HG03378 (cell line): ENCODE data around the gene SPHK1.
"Not testable (repeated sequence)": the region's sequence is repeated elsewhere in the genome, so short reads cannot be mapped to it uniquely, and the experiment has no call there.

Source experiments
- ATAC-seq: cut with Tn5 transposase; IDR thresholded peaks from one replicate; pipeline ENCODE4 v1.9.1; 2021; ENCODE audit warnings: mild to moderate bottlenecking, moderate library complexity; ENCODE audit not compliant: unreplicated experiment

The SPHK1 gene, protein sequence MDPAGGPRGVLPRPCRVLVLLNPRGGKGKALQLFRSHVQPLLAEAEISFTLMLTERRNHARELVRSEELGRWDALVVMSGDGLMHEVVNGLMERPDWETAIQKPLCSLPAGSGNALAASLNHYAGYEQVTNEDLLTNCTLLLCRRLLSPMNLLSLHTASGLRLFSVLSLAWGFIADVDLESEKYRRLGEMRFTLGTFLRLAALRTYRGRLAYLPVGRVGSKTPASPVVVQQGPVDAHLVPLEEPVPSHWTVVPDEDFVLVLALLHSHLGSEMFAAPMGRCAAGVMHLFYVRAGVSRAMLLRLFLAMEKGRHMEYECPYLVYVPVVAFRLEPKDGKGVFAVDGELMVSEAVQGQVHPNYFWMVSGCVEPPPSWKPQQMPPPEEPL

GRCh38 chr17:76384222-76384986 is at the start of gene SPHK1:
Gene SPHK1, plus strand, starts transcription at chr17:76384609. Its CDS starts 1,036 bp downstream, at chr17:76385645.
- ATAC-seq: no peak

GRCh38 chr17:76335716-76336381 is 48.6 kb upstream of the SPHK1 start:
- no peak for ATAC-seq

DNA sequence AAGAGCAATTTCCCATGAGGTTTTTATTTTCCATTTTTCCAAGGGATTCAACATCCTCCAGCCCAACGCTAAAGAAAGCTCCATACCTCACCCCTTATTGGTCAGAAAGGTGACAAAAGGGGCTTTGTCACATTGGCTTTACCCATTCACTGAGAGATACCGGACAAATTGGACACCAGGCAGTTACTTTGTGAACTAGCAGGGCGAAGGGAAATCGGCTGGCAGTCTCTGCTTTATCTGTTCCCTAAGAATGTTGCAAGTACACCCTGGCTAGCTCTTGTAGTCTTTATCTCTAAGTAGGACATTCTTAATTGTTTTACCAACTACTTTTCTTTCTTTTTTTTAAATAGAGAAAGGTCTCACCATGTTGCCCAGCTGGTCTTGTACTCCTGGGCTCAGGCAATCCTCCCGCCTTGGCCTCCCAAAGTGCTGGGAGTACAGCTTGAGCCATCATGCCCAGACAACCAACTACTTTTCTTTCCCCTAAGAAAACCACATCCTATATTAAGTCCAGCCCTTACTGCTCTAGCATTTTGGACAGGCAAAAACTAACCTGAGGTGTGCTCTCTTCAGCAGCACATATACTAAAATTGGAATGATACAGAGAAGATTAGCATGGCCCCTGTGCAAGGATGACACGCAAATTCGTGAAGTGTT is 47.5 kb upstream of the SPHK1 start:
- no peak for ATAC-seq

GRCh38 chr17:76337413-76337777 is 47.0 kb upstream of the SPHK1 start:
- ATAC-seq: no peak

DNA sequence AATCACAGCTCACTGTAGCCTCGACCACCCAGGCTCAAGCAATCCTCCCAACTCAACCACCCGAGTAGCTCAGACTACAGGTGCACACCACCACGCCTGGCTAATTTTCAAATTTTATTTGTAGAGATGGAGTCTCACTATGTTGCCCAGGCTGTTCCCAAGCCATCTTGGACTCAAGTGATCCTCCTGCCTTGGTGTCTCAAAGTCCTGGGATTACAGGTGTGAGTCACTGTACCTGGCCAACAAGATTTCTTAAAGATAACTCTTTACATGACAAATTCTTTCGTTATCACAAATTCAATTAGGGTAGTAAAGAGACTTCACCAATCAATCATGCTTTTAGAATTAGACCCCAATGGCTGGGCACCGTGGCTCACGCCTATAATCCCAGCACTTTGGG is 43.1 kb upstream of the SPHK1 start:
- ATAC-seq: no peak

GRCh38 chr17:76343106-76343505 is 41.3 kb upstream of the SPHK1 start:
- ATAC-seq: no peak

- ATAC-seq: no peak
Measured at GRCh38 chr17:76345377-76345974, 38.9 kb upstream of the SPHK1 start.

- ATAC-seq: not testable (repeated sequence)
Measured at GRCh38 chr17:76346936-76347335, 37.5 kb upstream of the SPHK1 start.

DNA sequence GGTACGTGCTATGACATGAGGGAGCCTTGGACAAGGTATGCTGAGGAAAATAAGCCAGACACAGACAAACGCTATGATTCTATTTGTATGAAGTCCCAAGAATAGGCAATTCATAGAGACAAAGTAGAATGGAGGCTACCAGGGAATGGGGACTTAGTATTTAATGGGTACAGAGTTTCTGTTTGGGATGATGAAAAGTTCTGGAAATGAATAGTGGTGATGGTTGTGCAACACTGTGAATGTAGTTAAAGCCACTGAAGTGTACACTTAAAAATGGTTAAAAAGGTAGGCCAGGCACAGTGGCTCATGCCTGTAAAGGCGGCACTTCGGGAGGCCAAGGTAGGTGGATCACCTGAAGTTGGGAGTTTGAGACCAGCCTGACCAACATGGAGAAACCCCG is 33.9 kb upstream of the SPHK1 start:
- ATAC-seq: no peak

GRCh38 chr17:76351526-76352071 is 32.8 kb upstream of the SPHK1 start:
- no peak for ATAC-seq

DNA sequence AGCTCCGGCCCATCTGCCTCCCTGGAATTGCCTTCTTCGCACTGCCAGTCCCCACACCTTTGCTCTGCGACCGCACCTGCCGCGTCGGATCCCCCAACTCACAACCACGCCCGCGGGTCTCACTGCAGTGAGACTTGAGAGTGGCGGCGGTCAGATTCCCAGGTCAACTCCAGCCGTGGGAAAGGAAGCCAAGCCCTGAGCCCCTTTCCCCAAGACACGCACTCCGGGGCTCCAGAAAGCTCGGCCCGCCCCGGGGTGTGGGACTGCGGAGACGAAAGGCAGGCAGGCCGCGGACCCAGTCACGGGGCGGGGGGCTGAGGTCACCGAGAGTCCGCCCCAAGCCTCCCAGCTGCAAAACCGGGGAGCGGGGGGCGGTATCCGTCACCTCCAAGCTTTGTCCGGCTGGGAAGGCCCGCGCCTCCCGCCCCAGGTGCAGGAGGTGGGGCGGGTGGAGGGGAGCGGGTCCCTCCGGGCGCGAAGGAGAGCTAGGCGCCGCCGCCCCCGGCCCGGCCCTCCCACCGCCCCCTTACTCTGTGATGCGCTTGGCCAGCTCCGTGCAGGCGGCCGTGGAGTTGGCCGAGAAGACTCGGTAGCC is 31.3 kb upstream of the SPHK1 start:
- ATAC-seq: no peak

DNA sequence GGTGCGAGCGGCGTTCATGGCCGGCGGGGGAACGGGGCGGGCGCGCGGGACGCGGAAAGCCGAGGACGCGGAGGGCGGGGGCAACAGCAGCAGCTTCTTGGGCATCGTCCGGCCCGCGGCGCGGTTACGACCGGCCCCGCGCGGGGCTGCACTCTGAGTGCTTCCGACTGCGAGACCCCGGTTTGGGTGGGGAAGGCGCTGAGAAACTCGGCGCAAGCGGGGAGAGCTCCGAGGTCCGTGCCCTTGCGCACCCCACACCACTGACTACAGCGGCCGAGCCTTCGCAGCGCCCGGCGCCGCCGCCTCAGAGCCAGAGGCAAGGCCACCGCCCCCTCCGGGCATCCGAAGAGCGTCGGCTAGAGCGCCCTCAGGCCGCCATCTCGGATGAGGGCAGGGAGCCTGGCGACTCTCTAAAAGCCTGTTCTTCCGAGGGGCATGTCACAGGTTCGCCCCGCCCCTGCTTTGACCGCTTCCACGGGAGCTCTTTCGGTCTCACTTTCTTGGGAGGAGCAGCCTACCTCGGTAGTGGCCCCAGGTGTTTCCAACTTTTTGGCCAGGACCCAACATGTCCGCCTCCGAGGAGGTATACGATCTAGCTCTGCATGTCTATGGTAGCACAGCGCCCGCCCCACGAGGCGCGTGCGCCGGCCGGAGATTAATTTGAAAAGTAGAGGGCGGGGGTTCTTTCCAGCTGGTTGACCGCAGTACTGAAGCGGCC is 30.7 kb upstream of the SPHK1 start, which contains the start of gene PRPSAP1:
Gene PRPSAP1, minus strand, starts transcription at position 318 of the 718 bp plus-strand sequence. Its CDS starts 213 bp downstream, at position 105.
- ATAC-seq: peak; percentile 75

GRCh38 chr17:76354317-76354729 is 30.1 kb upstream of the SPHK1 start:
- ATAC-seq: no peak

DNA sequence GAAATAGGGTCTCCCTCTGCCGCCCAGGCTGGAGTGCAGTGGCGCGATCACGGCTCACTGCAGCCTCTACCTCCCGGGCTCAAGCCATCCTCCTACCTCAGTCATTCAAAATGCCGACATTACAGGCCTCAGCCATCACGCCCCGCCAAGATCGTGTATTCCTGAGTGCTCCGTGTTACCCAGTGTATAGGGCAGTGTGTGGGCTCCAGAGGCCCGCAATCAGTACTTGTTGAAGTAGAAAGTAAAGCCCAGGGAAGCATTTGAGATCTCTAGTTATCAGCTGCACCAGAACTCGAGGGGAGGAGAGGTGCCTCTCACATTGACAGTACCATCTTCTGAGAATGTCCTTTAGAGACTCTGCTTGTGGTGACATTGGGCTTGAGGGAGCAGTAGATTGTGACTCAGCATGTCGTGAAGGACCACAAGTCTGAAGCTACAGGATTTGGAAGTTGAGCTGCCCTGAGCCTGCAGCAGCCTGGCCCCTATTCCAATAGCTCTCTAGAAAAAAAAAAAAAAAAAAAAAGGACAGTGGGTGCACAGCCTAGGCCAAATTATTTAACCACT is 29.6 kb upstream of the SPHK1 start:
- ATAC-seq: no peak

GRCh38 chr17:76356803-76357456 is 27.5 kb upstream of the SPHK1 start:
- ATAC-seq: no peak

GRCh38 chr17:76357597-76358158 is 26.7 kb upstream of the SPHK1 start:
- ATAC-seq: no peak

DNA sequence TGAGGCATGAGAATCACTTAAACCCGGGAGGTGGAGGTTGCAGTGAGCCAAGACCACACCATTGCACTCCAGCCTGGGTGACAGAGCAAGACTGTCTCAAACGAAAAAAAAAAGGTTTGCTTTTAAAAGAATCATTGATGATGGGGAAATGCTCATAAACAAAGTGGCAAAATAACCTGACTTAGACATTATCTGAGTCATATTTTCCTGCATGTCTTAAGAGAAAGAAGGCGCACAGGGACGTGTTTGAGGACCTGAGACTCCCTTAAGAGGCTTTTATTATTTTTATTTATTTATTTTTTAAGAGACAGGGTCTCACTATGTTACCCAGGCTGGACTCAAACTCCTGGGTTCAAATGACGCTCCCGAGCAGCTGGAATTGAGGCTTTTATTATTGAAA is 25.0 kb upstream of the SPHK1 start:
- ATAC-seq: no peak

- not testable (repeated sequence) for ATAC-seq
Measured at GRCh38 chr17:76359776-76360175, 24.6 kb upstream of the SPHK1 start.
